ENCODE data around the gene DOCK4. TPM values are rescaled to one million over a fixed set of nuclear protein-coding genes. Genes with fewer than 3 reads are reported as not detected.

The DOCK4 gene
- total RNA-seq, 1 donor from 2014 or later: 100 TPM

DNA sequence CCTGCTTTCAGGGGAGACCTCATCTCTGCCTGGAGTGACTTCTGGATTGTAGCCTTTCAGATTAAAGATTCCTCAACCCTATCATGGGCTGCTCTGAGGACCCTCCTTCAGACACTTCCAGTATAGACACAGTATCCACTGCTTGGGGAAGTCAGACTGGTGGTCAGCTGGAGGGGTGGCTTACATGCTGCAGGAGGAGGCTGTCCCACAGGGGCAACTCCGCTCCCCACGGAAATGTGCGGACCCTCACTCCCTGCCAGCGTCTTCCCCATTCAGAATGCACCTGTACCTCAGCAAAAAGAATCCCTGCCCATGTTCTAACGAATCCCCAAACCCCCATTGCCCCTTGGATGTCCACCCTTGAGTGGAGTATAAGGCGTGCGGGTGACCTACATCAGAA, 95.5 kb downstream of the DOCK4 start:
- H3K4me1 ChIP-seq: peaks cover 26% of the 10 kb centered on the region
- intact Hi-C loops (cut with DNase I): no loop called here
- H3K27ac ChIP-seq: no peak overlapping the region
- DNase-seq (no peak), ATAC-seq (peak; percentile 29)
- TF ChIP-seq, protein P1, sequence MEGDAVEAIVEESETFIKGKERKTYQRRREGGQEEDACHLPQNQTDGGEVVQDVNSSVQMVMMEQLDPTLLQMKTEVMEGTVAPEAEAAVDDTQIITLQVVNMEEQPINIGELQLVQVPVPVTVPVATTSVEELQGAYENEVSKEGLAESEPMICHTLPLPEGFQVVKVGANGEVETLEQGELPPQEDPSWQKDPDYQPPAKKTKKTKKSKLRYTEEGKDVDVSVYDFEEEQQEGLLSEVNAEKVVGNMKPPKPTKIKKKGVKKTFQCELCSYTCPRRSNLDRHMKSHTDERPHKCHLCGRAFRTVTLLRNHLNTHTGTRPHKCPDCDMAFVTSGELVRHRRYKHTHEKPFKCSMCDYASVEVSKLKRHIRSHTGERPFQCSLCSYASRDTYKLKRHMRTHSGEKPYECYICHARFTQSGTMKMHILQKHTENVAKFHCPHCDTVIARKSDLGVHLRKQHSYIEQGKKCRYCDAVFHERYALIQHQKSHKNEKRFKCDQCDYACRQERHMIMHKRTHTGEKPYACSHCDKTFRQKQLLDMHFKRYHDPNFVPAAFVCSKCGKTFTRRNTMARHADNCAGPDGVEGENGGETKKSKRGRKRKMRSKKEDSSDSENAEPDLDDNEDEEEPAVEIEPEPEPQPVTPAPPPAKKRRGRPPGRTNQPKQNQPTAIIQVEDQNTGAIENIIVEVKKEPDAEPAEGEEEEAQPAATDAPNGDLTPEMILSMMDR (IDR thresholded peaks at IDR 0.05): no peak
- no peaks in the 10 kb centered on the region for H3K36me3 ChIP-seq
- no peaks in the 10 kb centered on the region for H3K27me3 ChIP-seq
- H3K4me3 ChIP-seq: no peak overlapping the region
- no peaks in the 10 kb centered on the region for H3K9me3 ChIP-seq

DNA sequence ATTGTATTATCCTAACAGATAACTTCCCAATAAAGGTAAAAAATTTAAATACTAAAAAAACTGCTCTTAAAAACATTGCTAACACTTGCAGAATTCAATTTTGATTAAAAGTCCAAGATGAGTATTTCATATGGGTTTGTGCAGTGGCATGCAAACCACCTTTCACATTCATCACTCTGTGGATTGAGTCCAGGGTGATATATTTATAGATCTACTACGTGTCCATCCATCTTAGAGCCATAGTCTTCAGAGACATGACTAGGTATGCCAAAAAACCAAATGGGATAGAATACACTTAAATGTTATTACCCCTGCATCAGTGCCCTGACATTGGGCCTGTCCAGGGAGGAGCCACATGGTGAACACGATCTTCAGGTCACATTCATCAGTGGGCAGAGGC, 96.0 kb downstream of the DOCK4 start:
- H3K9me3 ChIP-seq: no peaks in the 10 kb centered on the region
- intact Hi-C loops (cut with DNase I): no loop called here
- no peaks in the 10 kb centered on the region for H3K27me3 ChIP-seq
- ATAC-seq (no peak), DNase-seq (no peak)
- TF ChIP-seq, protein P1 (IDR thresholded peaks at IDR 0.05): no peak
- H3K36me3 ChIP-seq: no peaks in the 10 kb centered on the region
- H3K4me3 ChIP-seq: no peak overlapping the region
- H3K27ac ChIP-seq: no peak overlapping the region
- H3K4me1 ChIP-seq: peaks cover 26% of the 10 kb centered on the region

DNA sequence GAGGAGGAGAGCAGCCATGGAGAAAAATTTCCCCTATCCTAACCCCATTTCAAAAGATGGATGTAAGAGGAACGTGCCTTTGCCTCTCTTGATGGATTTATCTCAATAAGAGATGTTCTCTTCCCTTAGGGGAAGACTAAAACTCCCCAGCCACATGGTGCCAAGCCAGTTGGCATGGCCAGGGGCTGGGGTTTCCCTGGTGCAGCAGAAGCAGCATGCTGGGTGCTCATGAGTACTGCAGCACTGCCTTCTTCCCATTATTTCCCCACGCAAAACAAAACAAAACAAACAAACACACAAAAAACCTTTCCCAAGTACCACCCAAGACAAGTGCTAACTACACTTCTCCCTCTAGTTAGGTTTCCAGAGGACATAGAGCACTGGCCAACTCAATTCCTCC, 97.2 kb downstream of the DOCK4 start:
- intact Hi-C loops (cut with DNase I): no loop called here
- H3K27me3 ChIP-seq: no peaks in the 10 kb centered on the region
- H3K36me3 ChIP-seq: no peaks in the 10 kb centered on the region
- no peaks in the 10 kb centered on the region for H3K9me3 ChIP-seq
- DNase-seq (no peak), ATAC-seq (no peak)
- no peak overlapping the region for H3K4me3 ChIP-seq
- TF ChIP-seq, protein P1 (IDR thresholded peaks at IDR 0.05): no peak
- H3K27ac ChIP-seq: no peak overlapping the region
- H3K4me1 ChIP-seq: peaks cover 26% of the 10 kb centered on the region

DNA sequence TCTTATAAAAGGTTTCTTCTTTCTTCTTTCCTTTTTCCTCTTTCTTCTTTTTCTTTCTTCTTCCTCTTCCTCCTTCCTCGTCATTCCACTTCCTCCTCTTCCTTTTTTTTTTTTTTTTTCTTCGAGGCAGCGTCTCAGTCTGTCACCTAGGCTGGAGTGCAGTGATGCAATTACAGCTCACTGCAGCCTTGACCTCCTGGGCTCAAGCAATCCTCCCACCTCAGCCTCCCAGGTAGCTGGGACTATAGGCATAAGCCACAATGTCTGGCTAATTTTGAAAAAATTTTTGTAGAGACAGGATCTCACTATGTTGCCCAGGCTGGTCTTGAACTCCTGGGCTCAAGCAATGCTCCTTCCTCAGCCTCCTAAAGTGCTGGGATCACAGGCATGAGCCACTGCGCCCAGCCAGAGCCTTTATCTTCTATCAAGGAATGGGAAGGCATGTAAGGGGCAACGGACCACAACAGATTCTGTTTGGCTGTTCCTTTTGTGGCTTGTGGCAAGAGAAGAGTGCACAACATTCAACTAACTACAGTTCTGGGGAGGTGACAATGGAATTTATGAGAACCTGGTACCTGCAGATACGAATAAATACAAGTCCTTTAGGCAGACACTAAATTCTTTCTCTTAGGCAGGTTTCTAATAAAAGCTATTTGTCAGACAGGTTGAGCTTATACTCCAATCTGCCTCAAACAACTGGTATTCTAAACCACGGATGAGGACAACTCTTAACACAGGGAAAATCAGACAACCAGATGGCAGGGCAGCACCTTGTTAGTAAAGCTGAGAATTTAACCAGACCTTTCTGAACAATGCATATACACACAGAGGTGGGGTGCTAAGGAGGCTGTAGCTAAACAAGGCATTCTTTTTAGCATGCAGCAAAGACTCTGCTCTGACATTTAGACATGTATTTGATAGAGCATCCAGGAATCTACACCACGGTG, 100.3 kb downstream of the DOCK4 start:
- no peak for ATAC-seq
- intact Hi-C loops (cut with DNase I): no loop called here
- DNase-seq: no peak
- Histone ChIP-seq H3K4me1 (peaks cover 30% of the 10 kb centered on the region), H3K4me3 (no peak overlapping the region), H3K36me3 (no peaks in the 10 kb centered on the region), H3K27ac (no peak overlapping the region), H3K27me3 (no peaks in the 10 kb centered on the region), H3K9me3 (no peaks in the 10 kb centered on the region)
- TF ChIP-seq, protein P1 (IDR thresholded peaks at IDR 0.05): no peak

DNA sequence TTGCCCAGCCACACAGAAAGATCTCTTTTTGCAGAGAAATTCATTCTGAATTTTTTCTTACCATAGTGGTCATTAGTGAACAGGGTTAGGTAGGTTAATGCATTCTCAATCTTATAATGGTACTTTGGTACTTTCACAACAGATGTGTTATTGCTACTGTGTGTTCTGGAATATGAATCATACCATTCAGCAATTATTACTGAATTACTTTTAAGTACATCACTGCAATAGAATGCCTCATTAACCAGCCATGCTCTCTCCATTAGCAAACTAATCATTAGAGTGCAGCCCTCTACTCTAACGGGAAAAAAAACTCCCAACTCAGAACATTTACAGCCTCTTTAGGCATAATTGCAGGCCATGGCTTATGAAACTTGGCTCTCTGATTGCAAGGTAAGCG, 102.1 kb downstream of the DOCK4 start:
- Histone ChIP-seq H3K9me3 (no peaks in the 10 kb centered on the region), H3K27ac (no peak overlapping the region), H3K27me3 (no peaks in the 10 kb centered on the region), H3K36me3 (no peaks in the 10 kb centered on the region), H3K4me1 (peaks cover 30% of the 10 kb centered on the region), H3K4me3 (no peak overlapping the region)
- no peak for ATAC-seq
- intact Hi-C loops (cut with DNase I): no loop called here
- TF ChIP-seq, protein P1 (IDR thresholded peaks at IDR 0.05): no peak
- DNase-seq: no peak

Measured in upper lobe of right lung (tissue), 1 donor.